NCI-H2227 treated with DMSO at 0.1 percent for 48 hours (cell line): ENCODE measurements around the gene LINGO4.
"Not testable (repeated sequence)": the region's sequence is repeated elsewhere in the genome, so short reads cannot be mapped to it uniquely, and the experiment has no call there.

Experiments
- DNase-seq: peaks from one replicate; lab custom pipeline; 2025; lab: John Stamatoyannopoulos, UW

LINGO4 gene

GRCh38 chr1:151780736-151781135 is 24.5 kb downstream of the LINGO4 start:
- not testable (repeated sequence) for DNase-seq

DNA sequence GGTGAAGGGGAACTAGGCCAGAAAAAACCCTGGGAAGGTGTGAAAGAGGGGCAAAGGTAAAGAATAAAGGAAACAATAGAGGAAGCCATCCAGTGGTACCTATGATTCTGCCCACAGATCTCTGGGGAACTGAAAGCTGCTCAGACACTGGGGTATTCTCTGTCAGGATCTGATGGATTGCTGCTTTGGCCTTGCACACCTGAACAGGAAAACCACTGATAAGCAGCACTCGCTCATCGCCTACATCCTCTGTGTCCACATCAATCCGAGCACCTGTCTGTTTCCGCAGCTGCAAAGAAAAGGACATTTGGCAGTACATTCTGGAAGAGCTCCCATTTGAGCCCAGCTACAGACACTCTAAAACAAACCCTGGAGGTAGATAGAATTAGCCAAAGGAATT is 25.4 kb downstream of the LINGO4 start:
- DNase-seq = no peak

- no peak for DNase-seq
Measured at GRCh38 chr1:151777317-151777716, 27.9 kb downstream of the LINGO4 start.

GRCh38 chr1:151776665-151777062 is 28.6 kb downstream of the LINGO4 start:
- no peak for DNase-seq

DNA sequence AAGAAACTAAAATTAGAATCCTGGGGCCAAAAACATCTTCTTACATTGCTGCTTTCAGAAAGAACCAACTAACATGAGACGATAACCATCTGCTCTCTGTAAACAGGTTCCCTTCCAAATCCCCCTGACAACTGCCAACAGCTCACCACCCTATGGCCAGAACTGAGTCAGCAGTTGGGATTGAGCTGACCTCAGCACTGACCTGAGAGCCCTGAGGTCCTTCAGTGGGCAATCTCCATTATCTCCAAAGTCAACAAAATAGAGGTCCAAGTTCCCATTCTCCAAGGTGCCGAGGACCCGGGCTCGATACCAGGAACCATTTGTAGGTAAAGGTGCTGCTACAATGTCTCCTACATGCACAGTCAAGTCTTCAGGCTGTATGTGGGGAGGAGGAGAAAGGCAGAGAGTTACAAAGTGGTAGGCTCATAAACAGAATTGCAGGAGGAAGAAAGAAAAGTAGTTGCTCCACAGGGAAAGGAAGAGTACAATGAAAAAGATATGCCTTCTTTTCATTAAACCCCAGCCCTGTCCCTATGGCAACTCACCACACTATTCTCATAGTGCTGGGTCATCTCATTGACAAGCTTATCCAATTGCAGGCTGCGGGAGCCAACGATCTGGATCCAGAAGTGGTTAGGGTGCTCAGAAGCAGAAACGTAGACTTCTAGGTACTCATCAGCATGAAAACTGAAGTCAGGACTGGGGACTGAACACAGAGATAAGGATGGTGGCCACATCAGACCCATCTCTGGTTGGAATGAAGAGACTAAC is 29.1 kb downstream of the LINGO4 start:
- no peak for DNase-seq

DNA sequence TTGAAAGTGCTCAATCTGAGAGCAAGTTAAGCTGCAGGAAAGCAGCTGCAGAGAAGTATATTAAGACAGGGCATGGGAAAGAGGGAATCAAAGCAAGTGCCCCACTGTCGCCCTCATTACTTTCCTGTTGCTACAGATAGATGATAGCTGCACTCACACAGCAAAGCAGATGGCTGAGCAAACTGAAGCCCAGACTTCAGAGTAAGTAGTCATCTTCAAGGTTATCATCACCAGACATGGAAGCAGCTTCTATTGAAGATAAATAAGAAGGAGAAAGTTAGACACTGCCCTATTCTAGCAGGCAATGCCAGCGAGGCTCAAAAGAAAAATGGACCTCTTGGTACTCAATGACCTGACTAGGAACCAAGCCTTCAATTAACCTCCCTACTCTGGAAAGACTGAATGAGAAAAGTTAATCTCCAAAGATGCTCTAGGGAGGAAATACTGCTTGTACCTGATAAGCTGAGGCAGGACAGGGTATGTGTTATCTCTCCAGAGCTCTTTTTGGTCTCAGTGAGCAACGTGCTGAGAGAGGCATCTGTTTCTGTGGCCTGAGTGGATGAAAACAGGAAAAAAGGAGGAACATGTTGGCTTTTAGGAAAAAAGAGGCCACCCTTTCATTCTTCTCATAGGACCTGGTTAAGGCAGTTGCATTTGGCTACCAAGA is 30.8 kb downstream of the LINGO4 start:
- no peak for DNase-seq

GRCh38 chr1:151773702-151774101 is 31.5 kb downstream of the LINGO4 start:
- DNase-seq = no peak

- not testable (repeated sequence) for DNase-seq
Measured at GRCh38 chr1:151769270-151769669, 35.9 kb downstream of the LINGO4 start.

- DNase-seq = not testable (repeated sequence)
Measured at GRCh38 chr1:151768351-151769066, 36.7 kb downstream of the LINGO4 start.

- peak; percentile 29 for DNase-seq
Measured at GRCh38 chr1:151763990-151764389, 41.2 kb downstream of the LINGO4 start.

DNA sequence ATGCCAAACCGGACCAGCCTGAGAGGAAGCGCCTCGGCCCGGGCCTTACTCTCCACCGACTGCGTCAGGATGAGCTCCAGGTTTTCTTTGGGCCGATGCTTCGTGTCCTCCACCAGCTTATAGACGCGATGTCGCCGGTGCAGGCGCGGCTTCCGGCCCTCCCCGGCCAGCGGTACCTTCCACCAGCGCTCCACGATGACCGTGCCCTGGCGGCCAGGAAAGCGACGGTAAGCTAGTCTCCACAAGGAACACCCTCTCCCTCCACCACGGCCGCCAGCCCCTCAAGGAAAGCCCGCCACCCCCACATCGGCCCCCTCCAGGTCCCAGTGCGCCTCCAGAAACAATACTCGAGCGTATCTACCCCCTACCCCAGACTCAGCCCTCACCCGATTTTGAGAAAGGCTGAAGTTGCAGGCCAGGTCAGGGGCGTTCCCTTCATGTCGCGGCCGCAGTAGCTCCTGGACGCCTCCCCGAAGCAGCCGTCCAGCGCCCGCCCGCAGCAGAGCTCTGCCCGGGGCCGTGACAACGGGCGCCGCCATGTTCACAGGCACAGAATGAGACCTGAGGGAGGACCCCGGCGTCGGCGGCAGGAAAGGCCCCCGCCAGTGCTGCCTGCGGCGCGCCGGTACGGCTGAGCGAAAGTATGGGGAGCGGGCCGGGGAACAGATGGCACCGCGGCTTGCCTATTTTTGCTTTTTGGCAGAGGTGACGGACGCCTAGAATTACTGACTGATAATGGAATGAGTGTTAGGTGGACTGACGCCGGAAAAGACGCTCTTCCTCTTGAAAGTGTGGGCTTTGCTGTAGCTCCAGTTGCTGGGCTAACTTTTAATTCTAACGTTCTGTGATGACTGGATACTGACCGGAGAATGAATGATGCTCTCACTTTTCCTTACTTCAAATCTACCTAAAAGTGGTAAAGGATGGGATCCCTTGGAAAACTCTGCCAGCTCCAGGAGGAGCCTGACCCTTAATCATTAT is 42.0 kb downstream of the LINGO4 start, which contains the start of gene MRPL9:
Gene MRPL9, minus strand, starts transcription at position 556 of the 981 bp plus-strand sequence. Its CDS starts 17 bp downstream, at position 539.
- DNase-seq = peak; percentile 81

- DNase-seq = no peak
Measured at GRCh38 chr1:151760597-151761385, 44.4 kb downstream of the LINGO4 start.

DNA sequence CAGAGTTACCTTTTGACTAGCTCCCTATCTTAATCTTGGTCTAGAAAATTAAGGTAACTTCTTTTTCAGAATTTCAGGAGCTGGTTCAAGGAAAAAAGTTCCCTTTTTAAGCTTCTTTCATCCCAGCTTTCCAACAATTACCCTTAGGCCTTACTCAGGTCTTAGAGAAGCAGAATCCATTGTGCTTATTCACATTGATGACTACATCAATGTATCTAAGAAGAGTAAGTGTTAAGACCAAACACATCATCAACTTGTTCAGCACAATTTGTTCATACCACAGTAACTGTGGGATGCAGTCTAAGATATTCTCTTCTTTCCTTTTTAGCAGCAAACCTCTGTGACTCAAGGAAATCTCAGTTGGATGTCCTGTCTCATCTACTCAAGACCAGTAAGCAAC is 46.0 kb downstream of the LINGO4 start:
- DNase-seq = no peak

GRCh38 chr1:151756291-151756690 is 48.9 kb downstream of the LINGO4 start:
- DNase-seq = no peak
